Muscle of arm (tissue), 14 donors: ENCODE results near the gene SHCBP1L. TPM values are rescaled to one million over a fixed set of nuclear protein-coding genes. Genes with fewer than 3 reads are reported as not detected.

ENCODE experiments used
- DNase-seq: peaks from one replicate; pipeline ENCODE4 v3.0.0-alpha.2; 2013
- long read RNA-seq, 11 donors: transcript quantifications; one replicate each; lab custom pipeline, GENCODE V29; 2026
- polyA plus RNA-seq, 12 donors: library from polyadenylated mRNA; unstranded; fragments of 120-200 nt; gene quantifications; one replicate each; pipeline ENCODE4 v1.2.1, GENCODE V29; 2013; ENCODE audit not compliant: insufficient read length in 12 of 12

The SHCBP1L gene
- 1 to 10 TPM in 1 of 12 donors, under 1 TPM in 9, not detected in 2; 0.22 to 1.0 (median 0.46) TPM for polyA plus RNA-seq
- long read RNA-seq, donor 1, result 0 reads
- long read RNA-seq, donor 2, result 0 reads
- long read RNA-seq, donor 3, result 0 reads
- long read RNA-seq, donor 4, result 0 reads
- long read RNA-seq, donor 5, result 0 reads
- long read RNA-seq, donor 6, result 0 reads
- long read RNA-seq, donor 7, result 0 reads
- long read RNA-seq, donor 8, result 0 reads
- long read RNA-seq, donor 9, result 0 reads
- long read RNA-seq, donor 10, result 0 reads
- long read RNA-seq, donor 11, result 0 reads

DNA sequence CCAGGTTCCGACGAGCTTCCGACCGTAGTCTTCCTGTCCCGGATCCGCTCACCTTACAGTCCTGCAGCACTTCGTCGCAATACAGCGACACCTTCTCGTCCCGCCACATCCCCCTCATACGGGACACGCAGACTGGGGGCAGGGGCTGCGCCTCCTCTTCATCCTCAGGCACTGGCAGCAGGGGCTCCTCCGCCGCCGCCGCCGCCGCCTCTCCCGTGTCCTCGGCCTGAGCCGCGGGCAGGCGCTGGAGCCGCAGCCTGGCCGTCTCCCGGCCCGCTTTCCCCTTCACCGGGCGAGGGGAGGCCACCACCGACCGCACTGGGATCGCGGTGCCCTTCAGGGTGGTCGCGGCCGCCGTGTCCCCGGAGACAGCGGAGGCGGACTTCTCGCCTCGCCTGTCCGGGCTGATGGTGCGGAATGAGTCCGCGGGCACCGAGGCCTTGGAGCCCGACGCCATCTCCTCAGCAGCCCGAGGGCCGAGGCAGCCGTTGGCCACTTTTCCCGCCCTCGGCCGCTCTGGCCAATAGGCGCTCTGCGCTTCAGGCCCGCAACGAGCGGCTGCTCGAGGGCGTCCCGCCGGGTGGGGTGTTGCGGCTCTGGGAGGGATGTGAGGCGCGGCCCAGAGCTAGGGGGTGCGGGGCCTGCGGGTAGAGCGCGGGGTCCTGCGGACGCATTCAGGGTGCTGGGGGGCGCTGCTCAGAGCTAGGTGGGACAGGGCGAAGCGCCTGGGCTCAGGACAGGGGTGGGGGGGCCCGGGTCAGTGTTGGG is at the start of gene SHCBP1L:
TSS of gene SHCBP1L (minus strand) at position 490 of the 768 bp plus-strand sequence. CDS start at position 457, 33 bp downstream.
- DNase-seq, result peak; percentile 25

DNA sequence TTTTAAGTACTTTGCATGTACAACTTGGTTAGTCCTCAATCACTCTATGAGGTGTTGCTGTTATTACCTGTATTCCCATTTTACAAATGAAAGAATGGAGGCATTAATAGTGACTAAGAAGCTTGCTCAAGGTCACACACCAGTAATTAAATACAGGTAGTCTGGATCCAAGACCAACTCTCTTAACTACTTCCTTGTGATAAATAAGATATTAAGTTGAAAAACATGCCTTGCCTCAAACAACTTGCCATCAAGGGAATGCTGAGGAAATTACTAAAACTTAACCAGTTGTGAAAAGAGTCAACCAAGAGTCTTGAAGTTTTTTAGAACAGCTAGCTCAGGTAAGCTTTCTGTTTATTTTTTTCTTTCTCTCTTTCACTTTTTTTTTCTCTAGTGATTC is 49.3 kb upstream of the SHCBP1L start:
- DNase-seq, result no peak

DNA sequence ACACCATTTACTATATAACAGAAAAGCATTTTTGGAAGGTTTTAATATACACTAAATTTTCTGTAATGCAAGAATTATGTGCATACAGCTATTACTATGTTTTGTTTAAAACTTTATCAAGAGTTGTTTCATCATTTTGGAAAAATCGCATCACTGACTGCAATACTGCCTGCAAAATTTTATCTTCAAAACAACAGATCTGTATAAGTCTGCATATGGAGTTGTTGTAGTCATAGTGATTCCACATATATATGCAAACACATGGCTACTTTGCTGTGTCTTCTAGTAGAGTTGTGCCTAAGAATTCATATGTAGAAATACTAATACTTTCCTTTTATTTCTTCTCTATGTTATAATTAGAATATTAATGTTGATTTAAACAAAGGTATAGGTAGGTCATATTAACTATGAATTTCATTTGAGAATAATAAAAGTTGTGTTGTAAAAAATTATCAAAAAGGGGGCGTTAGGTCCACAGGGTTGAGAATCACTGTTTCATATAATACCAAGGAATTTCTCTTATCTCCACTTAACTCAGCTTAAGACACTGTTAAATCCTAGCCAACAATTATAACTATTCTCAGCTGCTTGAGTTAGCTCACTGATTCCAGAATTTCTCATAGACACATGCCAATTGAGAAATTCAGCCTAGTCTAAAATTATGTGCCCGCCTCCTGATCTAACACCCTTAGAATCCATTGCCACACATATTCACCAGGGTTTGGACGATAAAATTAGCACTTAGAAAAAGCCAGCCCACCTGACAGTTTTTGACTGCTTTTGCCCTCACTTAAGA is 47.4 kb upstream of the SHCBP1L start:
- no peak for DNase-seq

DNA sequence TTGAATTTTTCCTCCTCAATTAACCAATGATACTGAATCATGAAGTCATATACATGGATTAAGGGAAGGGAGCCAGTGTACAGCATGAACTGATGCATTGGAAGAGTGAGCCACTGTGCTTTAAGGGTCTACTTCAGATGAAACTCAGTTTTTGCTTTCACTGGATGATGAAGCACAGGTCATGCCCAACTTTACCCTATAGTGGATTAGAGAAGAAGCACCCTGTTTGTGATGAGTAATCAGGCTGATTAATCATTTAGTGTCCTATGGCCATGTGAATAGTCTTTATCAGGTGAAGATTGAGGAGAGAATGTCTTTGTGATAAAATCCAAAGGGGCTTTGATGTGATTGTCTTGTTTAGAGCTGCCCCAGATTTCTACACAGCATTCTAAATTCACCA is 45.5 kb upstream of the SHCBP1L start:
- no peak for DNase-seq

DNA sequence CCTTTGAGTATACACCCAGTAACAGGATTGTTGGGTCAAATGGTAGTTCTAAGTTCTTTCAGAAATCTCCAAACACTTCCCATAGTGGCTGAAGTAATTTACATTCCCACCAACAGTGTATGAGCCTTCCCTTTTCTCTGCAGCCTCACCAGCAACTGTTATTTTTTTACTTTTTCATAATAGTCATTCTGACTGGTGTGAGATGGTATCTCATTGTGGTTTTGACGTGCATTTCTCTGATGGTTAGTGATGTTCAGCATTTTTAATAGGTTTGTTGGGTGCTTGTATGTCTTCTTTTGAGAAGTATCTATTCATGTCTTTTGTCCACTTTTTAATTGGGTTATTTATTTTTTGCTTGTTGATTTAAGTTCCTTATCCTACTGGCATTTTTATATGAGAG is 43.9 kb upstream of the SHCBP1L start:
- no peak for DNase-seq

DNA sequence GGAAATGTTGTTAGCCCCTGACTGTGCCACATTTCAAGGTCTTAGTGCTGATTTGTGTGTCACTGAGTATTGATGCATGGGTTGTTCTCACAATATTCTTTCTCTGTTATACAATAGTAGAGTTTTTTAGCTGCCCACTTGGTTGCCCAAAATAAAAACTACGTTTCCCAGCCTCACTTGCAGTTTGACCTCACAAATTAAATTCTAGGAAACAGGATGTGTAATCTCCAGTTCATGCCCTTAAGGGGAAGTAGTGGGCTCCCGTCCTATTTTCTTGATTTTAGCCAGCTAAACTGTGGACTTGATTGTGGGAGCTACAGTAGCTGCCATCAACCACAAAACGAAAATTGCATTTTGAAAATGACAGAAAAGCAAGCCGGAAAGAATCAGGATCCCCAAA is 42.9 kb upstream of the SHCBP1L start:
- no peak for DNase-seq

DNA sequence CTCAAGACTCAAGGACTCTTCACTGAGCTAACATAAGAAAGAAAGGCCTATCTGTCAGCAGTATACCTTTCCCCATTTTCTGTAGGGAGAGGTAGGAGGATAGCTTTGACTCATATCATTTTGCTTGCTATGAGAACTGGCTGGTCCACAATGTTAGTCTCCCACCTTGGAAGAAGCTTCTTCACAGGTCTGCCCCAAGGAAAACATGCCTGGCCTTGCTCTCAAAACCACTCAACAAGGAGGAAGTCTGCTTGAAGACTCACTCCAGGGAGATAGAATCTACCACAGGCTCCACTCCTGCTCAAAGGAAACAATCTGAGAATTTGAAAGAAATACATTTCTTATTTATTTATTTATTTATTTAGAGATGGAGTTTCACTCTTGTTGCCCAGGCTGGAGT is 40.8 kb upstream of the SHCBP1L start:
- DNase-seq, result no peak

DNA sequence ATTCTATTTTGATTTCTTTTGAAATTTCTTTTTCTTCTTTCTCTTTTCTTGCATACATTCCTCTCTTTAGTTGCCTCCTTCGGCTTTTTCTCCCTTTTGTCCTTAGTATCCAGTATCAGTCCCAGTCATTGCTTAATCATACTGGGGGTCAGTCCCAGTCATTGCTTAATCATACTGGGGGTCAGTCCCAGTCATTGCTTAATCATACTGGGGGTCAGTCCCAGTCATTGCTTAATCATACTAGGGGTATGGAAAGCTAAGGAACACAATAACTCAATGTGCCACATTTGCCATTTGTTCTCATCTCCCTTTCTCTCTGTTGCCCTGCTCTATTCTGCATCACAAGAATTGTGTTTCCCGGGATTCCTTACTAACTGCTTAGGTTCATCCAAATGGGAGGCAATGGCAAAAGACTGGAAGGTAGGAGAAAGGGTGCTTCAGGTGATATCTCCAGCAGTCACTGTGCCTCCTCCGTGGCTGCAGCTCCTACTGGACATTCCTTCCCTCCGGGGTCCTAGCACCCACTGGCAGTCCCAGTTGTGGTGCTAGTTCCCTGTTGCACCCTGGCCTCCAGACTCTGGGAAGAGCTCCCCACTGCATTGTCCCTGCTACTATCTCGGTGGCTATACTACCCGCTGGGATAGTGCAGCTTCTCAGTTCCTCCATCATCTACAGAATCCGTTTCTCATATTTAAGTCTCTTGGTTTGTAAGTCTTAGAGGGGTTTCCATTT is 37.6 kb upstream of the SHCBP1L start:
- no peak for DNase-seq

DNA sequence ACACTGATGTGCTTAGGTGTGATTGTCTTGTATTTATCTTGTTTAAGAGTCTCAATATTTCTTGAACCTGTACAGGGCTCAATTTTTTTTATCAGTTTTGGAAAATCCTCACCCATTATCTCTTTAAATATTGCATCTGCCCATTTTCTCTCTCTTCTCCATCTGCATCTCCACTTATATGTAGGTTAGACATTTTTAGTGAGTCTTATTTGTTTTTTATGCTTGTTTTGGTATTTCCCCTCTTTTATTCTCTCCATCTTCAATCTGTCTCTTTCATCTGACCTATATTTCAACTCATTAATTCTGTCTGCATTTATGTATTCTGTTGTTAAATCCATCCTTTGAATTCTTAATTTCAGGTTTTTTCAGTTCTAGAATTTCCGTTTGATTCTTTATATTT is 32.9 kb upstream of the SHCBP1L start:
- DNase-seq, result no peak

DNA sequence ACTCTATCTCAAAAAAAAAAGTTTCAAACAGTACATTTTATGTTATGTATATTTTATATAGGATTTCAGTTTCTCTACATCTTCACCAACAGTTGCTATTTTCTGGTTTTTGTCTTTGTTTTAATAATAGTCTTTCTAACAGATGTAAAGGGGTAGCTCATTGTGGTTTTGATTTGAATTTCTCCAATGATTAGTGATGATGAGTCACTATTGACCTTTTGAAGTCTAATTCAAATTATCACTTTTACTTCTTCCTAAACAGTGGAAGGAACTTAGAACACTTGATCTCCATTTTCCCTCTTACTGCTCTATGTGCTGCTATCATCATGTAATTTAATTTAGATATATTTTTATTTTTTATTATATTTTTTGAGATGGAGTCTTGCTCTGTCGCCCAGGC is 31.7 kb upstream of the SHCBP1L start:
- DNase-seq, result no peak

DNA sequence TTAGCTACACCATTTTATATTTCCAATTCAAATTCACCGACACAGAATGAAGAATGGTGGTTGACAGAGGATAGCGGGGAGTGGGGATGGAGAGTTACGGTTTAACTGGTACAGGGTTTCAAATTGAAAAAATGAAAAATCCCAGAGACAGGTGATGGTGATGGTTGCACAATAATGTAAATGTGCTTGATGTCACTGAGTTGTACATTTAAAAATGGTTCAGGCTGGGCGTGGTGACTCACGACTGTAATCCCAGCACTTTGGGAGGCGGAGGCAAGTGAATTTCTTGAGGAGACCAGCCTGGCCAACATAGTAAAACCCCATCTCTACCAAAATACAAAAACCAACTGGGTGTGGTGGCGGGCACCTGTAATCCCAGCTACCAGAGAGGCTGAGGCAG is 31.2 kb upstream of the SHCBP1L start:
- DNase-seq, result no peak

DNA sequence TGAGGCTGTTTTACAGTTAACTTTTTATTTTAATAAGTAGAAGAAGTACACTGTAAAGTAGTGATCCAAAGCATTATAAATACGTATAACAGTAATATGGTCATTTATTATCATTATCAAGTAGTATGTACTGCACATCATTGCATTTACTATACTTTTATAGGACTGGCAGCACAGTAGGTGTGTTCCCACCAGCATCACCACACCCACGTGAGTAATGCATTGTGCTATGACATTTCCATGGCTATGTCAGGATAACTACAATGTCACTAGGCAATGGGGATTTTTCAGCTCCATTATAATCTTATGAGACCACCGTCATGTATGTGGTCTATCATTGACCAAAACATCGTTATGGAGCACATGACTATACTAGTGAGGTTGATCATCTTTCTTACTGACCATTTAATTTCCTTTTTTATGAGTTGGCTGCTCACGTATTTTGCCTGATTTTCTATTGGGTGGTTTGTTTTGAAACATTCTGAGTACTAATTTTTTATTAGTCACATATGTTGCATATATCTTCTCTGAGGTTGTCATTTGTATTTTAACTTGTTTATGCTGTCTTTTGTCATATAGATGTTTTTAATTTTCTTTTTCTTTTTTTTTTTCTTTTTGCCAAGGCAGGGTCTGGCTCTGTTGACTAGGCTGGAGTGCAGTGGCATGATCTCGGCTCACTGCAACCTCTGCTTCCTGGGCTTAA is 25.3 kb upstream of the SHCBP1L start:
- DNase-seq, result no peak

DNA sequence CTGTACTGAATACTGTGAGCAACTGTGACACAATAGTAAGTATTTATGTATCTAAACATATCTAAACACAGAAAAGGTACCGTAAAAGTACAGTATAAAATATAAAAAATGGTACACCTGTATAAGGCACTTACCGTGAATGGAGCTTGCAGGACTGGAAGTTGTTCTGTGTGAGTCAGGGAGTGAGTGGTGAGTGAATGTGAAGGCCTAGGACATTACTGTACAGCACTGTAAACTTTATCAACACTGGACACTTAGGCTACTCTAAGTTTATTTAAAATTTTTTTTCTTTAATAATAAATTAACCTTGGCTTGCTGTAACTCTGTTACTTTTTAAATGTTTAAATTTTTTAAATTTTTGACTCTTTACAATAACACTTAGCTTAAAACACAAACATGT is 24.5 kb upstream of the SHCBP1L start:
- no peak for DNase-seq

DNA sequence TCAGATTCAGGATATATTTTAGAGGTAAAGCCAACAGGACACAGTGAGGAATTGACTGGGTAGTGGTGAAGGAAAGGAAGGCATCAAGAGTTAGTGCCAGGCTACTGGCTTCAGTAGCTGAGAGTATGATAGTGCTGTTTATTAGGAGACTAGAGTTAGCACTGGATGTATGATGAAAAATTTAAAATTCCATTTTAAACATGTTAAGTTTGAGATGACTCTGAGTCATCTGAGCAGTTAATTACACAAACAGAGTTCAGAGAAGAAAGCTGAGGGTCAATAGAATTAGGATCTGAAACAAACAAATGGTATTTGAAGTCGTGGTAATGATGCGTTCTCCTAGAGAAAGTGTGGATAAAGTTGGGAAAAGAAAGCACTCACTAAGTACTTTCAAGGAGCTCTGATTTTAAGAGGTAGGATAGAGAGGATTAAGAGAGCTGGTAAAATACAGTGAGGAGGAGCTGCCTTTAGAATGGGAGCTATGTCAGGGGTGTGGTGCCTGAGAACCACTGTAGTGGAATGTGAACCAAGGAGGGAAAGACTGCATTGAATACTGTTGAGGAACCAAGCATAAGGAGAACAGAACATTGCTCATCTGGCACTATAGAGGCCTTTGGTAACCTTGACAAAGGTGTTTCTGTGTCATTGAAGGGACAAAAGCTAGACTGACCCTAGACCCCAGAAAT is 21.7 kb upstream of the SHCBP1L start:
- no peak for DNase-seq

DNA sequence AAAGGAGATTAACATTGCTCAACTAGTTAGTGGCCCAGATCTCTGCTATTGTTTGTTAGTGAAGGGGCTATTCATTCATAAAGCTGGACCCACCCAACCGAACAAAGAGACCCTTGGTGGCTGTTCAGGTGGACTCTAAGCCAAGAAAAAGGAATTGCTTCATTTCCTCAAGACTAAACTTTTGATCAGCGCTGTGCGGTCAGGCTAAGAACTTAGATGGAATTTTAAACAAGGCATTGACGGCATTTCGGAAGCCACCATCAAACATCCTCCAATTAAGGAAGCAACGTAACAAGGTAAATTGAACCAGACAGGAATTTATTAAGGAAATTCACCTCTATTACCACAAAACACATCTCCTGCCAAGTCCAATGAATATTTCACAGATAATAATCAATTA is 19.9 kb upstream of the SHCBP1L start:
- DNase-seq, result no peak

DNA sequence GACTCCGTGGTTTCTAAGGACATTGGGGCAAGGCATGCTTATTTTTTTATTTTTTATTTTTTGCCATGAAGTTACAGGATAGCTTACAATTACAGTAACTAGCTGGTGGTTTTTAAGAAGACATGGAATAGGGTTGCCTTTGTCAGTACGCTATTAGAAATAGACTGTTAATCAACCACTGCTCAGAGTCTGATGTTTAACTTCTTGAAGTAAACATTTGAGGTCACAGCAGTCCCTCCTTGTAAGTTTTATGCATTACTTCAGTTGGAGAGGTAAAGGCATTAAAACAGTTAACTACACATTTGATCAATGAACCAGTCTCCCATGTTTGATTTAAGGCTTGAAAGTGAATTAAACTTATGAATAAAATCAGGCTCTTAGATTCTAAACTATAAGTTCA is 19.3 kb upstream of the SHCBP1L start:
- DNase-seq, result no peak

DNA sequence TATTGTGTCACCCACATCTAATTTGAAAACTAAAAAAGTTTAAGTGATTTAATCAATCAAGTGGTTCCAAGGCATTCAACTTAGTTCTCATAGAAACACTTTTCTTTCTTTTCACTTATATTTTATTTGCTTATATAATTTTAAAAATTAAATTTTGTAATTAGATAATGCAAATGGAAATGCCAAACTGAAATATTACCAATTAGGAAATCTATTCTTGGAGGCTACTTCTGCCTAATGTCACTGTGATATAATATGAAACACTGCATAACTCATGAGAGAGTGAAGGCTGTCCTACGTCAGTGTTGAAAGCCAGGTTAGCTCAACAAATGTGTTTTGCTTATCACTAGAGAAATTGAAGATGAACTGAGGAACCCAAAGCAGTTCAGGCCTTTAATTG is 18.3 kb upstream of the SHCBP1L start:
- DNase-seq, result no peak

DNA sequence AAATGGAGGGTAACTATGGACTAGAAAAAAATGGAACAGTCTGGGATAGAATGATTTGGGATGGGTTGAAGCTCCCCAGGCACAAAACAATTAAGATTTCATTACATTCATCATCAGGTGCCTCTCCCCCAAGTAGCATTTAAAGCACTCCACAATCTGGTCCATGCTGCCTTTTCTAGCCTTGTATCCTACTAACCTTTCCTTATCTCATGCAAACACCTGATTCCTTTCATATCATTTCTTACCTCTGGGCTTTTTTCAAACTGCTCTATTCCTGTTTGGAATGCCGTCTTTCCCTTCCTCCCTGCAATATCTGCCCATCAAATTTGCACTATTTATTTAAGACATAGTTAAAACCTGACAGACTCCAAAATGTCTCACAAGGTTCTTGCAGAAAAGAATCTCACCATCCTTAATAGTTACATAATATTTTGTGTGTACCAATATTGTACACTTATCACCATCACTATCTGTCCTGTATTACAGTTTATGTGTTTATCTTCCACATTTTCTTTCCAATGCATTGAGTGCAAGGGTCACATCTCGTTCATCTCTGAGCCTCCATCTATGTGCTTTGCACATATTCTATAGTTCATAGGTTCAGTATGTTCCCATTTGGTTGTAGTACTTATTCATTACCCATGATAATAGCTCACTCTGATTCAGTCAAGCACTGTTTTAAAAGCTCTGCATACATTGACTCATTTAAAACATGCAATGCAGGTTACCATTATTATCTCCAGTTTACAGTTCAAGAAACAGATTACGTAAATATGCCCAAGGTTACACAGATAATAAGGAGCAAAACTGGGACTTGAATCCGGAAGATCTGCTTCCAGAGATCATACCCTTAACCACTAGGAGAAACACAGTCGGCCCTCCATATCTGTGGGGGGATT is 16.1 kb upstream of the SHCBP1L start:
- no peak for DNase-seq

DNA sequence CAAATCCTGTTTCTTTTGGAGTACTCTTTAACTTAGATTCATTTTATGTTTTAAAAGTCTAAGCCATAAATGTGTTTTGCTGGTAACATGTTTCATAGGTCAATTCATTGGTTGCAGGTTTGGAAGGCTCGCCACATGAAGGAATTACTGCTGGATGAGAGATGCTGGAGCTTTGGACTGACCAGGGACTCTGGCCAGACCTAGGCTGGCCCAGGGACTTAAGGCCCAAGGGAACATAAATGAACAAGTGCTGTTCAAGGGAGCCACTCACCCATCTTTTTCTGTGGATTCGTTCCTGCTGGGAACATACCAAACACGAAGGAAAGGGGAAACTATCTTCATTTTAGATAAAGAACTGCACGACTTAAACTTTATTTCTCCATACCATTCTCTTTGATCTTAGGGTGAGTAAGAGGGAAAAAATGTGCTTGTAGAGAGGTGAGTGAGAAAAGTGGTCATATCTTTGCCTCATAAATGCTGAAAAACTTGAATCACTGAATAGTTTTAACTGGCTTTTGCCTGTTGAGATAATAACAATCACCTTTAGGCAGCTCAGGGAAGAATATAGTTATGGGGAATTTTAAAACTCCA is 15.3 kb upstream of the SHCBP1L start:
- no peak for DNase-seq
